ENCODE results near the gene CPA5.

DNA sequence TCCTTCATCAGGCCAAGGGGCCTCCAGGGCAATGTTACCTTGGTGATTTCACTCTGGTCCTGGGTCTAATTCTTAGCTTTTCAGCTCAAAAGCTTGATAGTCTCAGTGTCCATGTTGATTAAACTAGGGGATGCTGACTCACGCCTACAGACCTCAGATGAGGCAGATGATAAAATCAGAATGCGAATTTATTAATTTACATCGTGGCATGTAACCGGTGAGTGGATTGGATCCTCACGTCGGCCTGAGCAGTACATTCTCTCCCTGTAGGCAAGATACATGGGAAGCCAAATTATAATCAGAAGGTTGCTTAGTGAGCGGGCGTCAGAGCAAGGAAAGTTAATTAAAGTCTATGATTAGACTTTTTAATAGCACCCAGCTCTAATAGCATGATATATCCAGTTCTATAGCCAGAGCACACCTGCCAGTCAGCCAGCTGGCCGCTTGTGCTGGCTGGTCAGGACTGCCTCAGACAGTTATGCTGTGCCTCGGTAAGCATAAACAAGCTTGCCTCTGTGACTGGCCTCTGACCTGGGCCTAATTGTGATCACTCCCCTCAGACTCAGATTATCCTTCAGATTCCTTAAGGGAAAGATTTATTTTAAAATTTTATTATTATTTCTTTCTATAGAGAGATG, 20.2 kb upstream of the CPA5 start:
- TF ChIP-seq, protein P1, sequence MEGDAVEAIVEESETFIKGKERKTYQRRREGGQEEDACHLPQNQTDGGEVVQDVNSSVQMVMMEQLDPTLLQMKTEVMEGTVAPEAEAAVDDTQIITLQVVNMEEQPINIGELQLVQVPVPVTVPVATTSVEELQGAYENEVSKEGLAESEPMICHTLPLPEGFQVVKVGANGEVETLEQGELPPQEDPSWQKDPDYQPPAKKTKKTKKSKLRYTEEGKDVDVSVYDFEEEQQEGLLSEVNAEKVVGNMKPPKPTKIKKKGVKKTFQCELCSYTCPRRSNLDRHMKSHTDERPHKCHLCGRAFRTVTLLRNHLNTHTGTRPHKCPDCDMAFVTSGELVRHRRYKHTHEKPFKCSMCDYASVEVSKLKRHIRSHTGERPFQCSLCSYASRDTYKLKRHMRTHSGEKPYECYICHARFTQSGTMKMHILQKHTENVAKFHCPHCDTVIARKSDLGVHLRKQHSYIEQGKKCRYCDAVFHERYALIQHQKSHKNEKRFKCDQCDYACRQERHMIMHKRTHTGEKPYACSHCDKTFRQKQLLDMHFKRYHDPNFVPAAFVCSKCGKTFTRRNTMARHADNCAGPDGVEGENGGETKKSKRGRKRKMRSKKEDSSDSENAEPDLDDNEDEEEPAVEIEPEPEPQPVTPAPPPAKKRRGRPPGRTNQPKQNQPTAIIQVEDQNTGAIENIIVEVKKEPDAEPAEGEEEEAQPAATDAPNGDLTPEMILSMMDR (IDR thresholded peaks at IDR 0.05; ENCODE audit: insufficient read depth, low read length) = no peak
- TF ChIP-seq POLR2AphosphoS5 (IDR thresholded peaks at IDR 0.05; ENCODE audit: low read depth) (no peak), GABPA (IDR thresholded peaks at IDR 0.05; ENCODE audit: low read depth) (no peak)
- TF ChIP-seq, protein P2, sequence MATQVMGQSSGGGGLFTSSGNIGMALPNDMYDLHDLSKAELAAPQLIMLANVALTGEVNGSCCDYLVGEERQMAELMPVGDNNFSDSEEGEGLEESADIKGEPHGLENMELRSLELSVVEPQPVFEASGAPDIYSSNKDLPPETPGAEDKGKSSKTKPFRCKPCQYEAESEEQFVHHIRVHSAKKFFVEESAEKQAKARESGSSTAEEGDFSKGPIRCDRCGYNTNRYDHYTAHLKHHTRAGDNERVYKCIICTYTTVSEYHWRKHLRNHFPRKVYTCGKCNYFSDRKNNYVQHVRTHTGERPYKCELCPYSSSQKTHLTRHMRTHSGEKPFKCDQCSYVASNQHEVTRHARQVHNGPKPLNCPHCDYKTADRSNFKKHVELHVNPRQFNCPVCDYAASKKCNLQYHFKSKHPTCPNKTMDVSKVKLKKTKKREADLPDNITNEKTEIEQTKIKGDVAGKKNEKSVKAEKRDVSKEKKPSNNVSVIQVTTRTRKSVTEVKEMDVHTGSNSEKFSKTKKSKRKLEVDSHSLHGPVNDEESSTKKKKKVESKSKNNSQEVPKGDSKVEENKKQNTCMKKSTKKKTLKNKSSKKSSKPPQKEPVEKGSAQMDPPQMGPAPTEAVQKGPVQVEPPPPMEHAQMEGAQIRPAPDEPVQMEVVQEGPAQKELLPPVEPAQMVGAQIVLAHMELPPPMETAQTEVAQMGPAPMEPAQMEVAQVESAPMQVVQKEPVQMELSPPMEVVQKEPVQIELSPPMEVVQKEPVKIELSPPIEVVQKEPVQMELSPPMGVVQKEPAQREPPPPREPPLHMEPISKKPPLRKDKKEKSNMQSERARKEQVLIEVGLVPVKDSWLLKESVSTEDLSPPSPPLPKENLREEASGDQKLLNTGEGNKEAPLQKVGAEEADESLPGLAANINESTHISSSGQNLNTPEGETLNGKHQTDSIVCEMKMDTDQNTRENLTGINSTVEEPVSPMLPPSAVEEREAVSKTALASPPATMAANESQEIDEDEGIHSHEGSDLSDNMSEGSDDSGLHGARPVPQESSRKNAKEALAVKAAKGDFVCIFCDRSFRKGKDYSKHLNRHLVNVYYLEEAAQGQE (IDR thresholded peaks at IDR 0.05; ENCODE audit: insufficient replicate concordance, low read depth) = no peak
